PC-3 (cell line): ENCODE measurements around the gene CALN1.

Experiments
- CTCF ChIP-seq: fragments of 300-600 bp; sonication (generic); conservative IDR thresholded peaks from 2 replicates; pipeline ENCODE4 v1.5.1; 2017; ENCODE audit warnings: antibody characterized with exemption, low read depth, mild to moderate bottlenecking, low read length
- EZH2 ChIP-seq: fragments of 300-600 bp; sonication (generic); IDR thresholded peaks from one replicate; pipeline ENCODE4 v1.6.1; 2017; ENCODE audit warnings: antibody characterized with exemption, mild to moderate bottlenecking, low read length; ENCODE audit not compliant: unreplicated experiment
- EZH2phosphoT487 ChIP-seq: fragments of 300-600 bp; sonication (generic); IDR thresholded peaks from 2 replicates; pipeline ENCODE4 v1.6.1; 2018; ENCODE audit warnings: mild to moderate bottlenecking, antibody characterized with exemption, low read length, borderline replicate concordance

- TF ChIP-seq CTCF (no peak), EZH2phosphoT487 (no peak), EZH2 (no peak)
Measured at GRCh38 chr7:72064916-72065315, 347.2 kb downstream of the CALN1 start.
